GM23338 (cell line): ENCODE measurements around the gene SBK1. TPM values are rescaled to one million over a fixed set of nuclear protein-coding genes. Genes with fewer than 3 reads are reported as not detected.

Experiments used
- ATAC-seq: fragments of 200-7000 bp; cut with Tn5 transposase; 3 replicates; pipeline ENCODE4 v1.9.1; 2020
- DNase-seq: peaks from one replicate; pipeline ENCODE4 v3.0.0-alpha.2; 2015; ENCODE audit warnings: low spot score
- H2AFZ ChIP-seq: fragments of 200-600 bp; sonication (generic); 2 replicates; pipeline ENCODE4 v1.8.0; 2016; ENCODE audit warnings: antibody characterized with exemption, mild to moderate bottlenecking, moderate library complexity
- H3F3A ChIP-seq: fragments of 200-600 bp; sonication (generic); replicated peaks from 2 replicates; pipeline ENCODE4 v1.8.0; 2017; ENCODE audit warnings: antibody characterized with exemption, mixed run types, low read depth
- H3K27ac ChIP-seq: fragments of 200-600 bp; sonication (generic); 2 replicates; pipeline ENCODE4 v1.6.1; 2016; ENCODE audit warnings: low read depth
- H3K27me3 ChIP-seq: fragments of 200-600 bp; sonication (generic); 2 replicates; pipeline ENCODE4 v1.8.0; 2016; ENCODE audit warnings: mild to moderate bottlenecking, mixed run types, moderate library complexity; ENCODE audit not compliant: insufficient read depth
- H3K36me3 ChIP-seq: fragments of 200-600 bp; sonication (generic); 2 replicates; pipeline ENCODE4 v1.8.0; 2016; ENCODE audit warnings: mild to moderate bottlenecking; ENCODE audit not compliant: insufficient read depth
- H3K4me1 ChIP-seq: fragments of 200-600 bp; sonication (generic); 2 replicates; pipeline ENCODE4 v1.8.0; 2016; ENCODE audit warnings: mild to moderate bottlenecking, moderate library complexity; ENCODE audit not compliant: insufficient read depth
- H3K4me2 ChIP-seq: fragments of 200-600 bp; sonication (generic); 2 replicates; pipeline ENCODE4 v1.7.1; 2017; ENCODE audit warnings: mixed run types
- H3K4me3 ChIP-seq: fragments of 200-600 bp; sonication (generic); 2 replicates; pipeline ENCODE4 v1.6.1; 2016; ENCODE audit warnings: mixed run types
- H3K79me2 ChIP-seq: fragments of 200-600 bp; sonication (generic); replicated peaks from 2 replicates; pipeline ENCODE4 v1.8.0; 2017; ENCODE audit warnings: mild to moderate bottlenecking; ENCODE audit not compliant: insufficient read depth
- H3K9me2 ChIP-seq: fragments of 200-600 bp; sonication (generic); 2 replicates; pipeline ENCODE4 v1.8.0; 2017; ENCODE audit not compliant: insufficient read depth
- H4K20me1 ChIP-seq: fragments of 200-600 bp; sonication (generic); replicated peaks from 2 replicates; pipeline ENCODE4 v1.8.0; 2017; ENCODE audit warnings: mild to moderate bottlenecking; ENCODE audit not compliant: insufficient read depth
- H3K27ac Mint-ChIP-seq: 2 replicates; pipeline ENCODE4 v1.8.0; 2020; ENCODE audit warnings: inconsistent platforms, mild to moderate bottlenecking, moderate library complexity, mixed read lengths
- H3K27me3 Mint-ChIP-seq: 3 replicates; pipeline ENCODE4 v1.8.0; 2022; ENCODE audit warnings: low read depth, mild to moderate bottlenecking, moderate library complexity, mixed read lengths, inconsistent platforms; ENCODE audit not compliant: insufficient read depth, poor library complexity
- H3K36me3 Mint-ChIP-seq: 3 replicates; pipeline ENCODE4 v1.8.0; 2021; ENCODE audit warnings: low read depth, mild to moderate bottlenecking, inconsistent platforms, moderate library complexity, mixed read lengths
- H3K4me1 Mint-ChIP-seq: 3 replicates; pipeline ENCODE4 v1.8.0; 2020; ENCODE audit warnings: mild to moderate bottlenecking, inconsistent platforms, mixed read lengths
- H3K4me3 Mint-ChIP-seq: 3 replicates; pipeline ENCODE4 v1.8.0; 2021; ENCODE audit warnings: moderate library complexity, mild to moderate bottlenecking, inconsistent platforms, mixed read lengths
- H3K9me3 Mint-ChIP-seq: 3 replicates; pipeline ENCODE4 v1.8.0; 2020; ENCODE audit warnings: moderate library complexity, mild to moderate bottlenecking, inconsistent platforms, mixed read lengths
- EZH2 ChIP-seq: fragments of 200-600 bp; sonication (generic); IDR thresholded peaks from one replicate; pipeline ENCODE4 v1.8.0; 2017; ENCODE audit warnings: antibody characterized with exemption, mild to moderate bottlenecking, low read depth; ENCODE audit not compliant: unreplicated experiment
- EZH2phosphoT487 ChIP-seq: fragments of 200-600 bp; sonication (generic); IDR thresholded peaks from one replicate; pipeline ENCODE4 v1.8.1; 2018; ENCODE audit warnings: antibody characterized with exemption; ENCODE audit not compliant: unreplicated experiment
- NANOG ChIP-seq: IDR thresholded peaks from 2 replicates; pipeline ENCODE4 v1.6.1; 2016; ENCODE audit warnings: antibody characterized with exemption, borderline replicate concordance
- POLR2AphosphoS5 ChIP-seq: IDR thresholded peaks from 2 replicates; pipeline ENCODE4 v1.6.1; 2016; ENCODE audit warnings: antibody characterized with exemption, low read depth
- REST ChIP-seq: IDR thresholded peaks from one replicate; pipeline ENCODE4 v1.6.1; 2018; ENCODE audit warnings: antibody characterized with exemption; ENCODE audit not compliant: unreplicated experiment
- ZNF331 ChIP-seq: fragments of 250-450 bp; sonication (Bioruptor Pico); IDR thresholded peaks from 2 replicates; pipeline ENCODE4 v1.5.0; 2020; ENCODE audit warnings: low read depth, mild to moderate bottlenecking, moderate library complexity
- ZNF462 ChIP-seq: fragments of 250-450 bp; sonication (Bioruptor Pico); IDR thresholded peaks from 2 replicates; pipeline ENCODE4 v1.5.0; 2020; ENCODE audit warnings: mild to moderate bottlenecking, moderate library complexity
- polyA plus RNA-seq: library from polyadenylated mRNA; unstranded; fragments of >200 nt; fragmentation: Nextera tagmentation; extraction: Ambion mirVana; gene quantifications from 2 replicates; pipeline ENCODE4 v1.2.1, GENCODE V29; 2016
- total RNA-seq: library from RNA; depleted of rRNA; stranded (reverse); fragments of >200 nt; shearing (Covaris generic); gene quantifications from 2 replicates; pipeline ENCODE4 v1.2.3, GENCODE V29; 2014

Gene SBK1
- total and polyA plus RNA-seq, 2 experiments from 2014 or later, result 23.9 to 68.1 TPM

DNA sequence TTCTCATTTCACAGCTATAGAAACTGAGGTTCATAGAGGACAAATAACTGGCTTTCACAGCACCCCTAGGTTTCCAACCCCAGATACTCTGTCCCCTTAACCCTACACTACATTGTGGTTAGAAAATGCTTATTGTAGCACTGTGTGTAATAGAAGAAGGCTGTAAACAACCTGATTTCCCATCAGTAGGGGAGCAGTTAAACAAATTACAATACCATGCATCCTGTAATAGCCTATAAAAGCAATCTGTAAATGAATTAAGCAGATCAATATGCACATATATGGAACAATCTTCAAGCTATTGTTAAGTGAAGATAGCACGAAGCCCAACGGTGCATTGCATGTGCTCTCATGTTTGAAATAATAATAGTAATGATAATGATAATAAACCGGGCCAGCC is 41.3 kb upstream of the SBK1 start:
- no peak for TF ChIP-seq POLR2AphosphoS5
- TF ChIP-seq REST, result no peak
- no peak for TF ChIP-seq EZH2phosphoT487
- TF ChIP-seq ZNF331, result no peak
- peak; percentile 70 for TF ChIP-seq NANOG
- TF ChIP-seq EZH2, result no peak
- no peak for TF ChIP-seq ZNF462 (CRISPR knock-in tag)
- Histone ChIP-seq H3K27me3 (no peaks in the 10 kb centered on the region), H3K27ac (no peak overlapping the region), H3F3A (no peaks in the 10 kb centered on the region), H3K36me3 (no peaks in the 10 kb centered on the region; the same call in 1 of the 2 replicates), H3K9me2 (no peaks in the 10 kb centered on the region), H3K4me3 (no peak overlapping the region), H3K4me2 (0 out of 2 replicates have a peak overlapping the region, but pooled peaks have one; percentile 45), H3K4me1 (peaks cover 42% of the 10 kb centered on the region), H4K20me1 (no peaks in the 10 kb centered on the region; the same call in 1 of the 2 replicates), H3K79me2 (no peaks in the 10 kb centered on the region), H2AFZ (no peak overlapping the region)
- no peak overlapping the region for H3K27ac Mint-ChIP-seq
- H3K4me3 Mint-ChIP-seq, result no peak overlapping the region
- no peaks in the 10 kb centered on the region for H3K9me3 Mint-ChIP-seq
- no peaks in the 10 kb centered on the region for H3K36me3 Mint-ChIP-seq
- ATAC-seq, result no peak
- peaks cover 30% of the 10 kb centered on the region for H3K4me1 Mint-ChIP-seq
- H3K27me3 Mint-ChIP-seq, result peaks cover 10% of the 10 kb centered on the region
- DNase-seq, result no peak
